H1 (cell line): ENCODE measurements around the gene ZMPSTE24. TPM values are rescaled to one million over a fixed set of nuclear protein-coding genes. Genes with fewer than 3 reads are reported as not detected.

ENCODE experiments used
- CTCF ChIA-PET: fragments of 300-600 bp; sonication (Branson Sonifier 250); formaldehyde crosslinking; loops from one replicate; lab custom pipeline; 2021; ENCODE audit not compliant: partially characterized antibody; lab: Charles Lee
- POLR2A ChIA-PET: fragments of 300-600 bp; sonication (Branson Sonifier 250); formaldehyde crosslinking; loops from one replicate; lab custom pipeline; 2021; ENCODE audit warnings: inconsistent platforms; ENCODE audit not compliant: partially characterized antibody; lab: Charles Lee
- DNase-seq, 2 experiments: peaks; one replicate each; pipeline versions ENCODE4 v3.0.0 to v3.0.0-alpha.2; 2010 to 2022; ENCODE audit warnings: low spot score in 2 of 2, low read depth in 1 of 2, mixed read lengths in 1 of 2
- FAIRE-seq: peaks from 2 replicates; lab custom pipeline; 2011; peaks lifted over from hg19 to GRCh38; lab: Jason Lieb, UNC
- H2AFZ ChIP-seq: 2 replicates; pipeline ENCODE4 v1.8.1; 2012; ENCODE audit warnings: low read length, inconsistent platforms
- H2AK5ac ChIP-seq: 2 replicates; pipeline ENCODE4 v1.6.1; 2013; ENCODE audit warnings: low read depth, low read length
- H2BK120ac ChIP-seq: replicated peaks from 2 replicates; pipeline ENCODE3; 2013; ENCODE audit warnings: low read depth, low read length, inconsistent platforms
- H2BK12ac ChIP-seq: 2 replicates; pipeline ENCODE4 v1.6.1; 2013; ENCODE audit warnings: low read depth, low read length
- H2BK15ac ChIP-seq: 2 replicates; pipeline ENCODE4 v1.6.1; 2013; ENCODE audit warnings: low read length
- H2BK20ac ChIP-seq: 2 replicates; pipeline ENCODE4 v1.6.1; 2013; ENCODE audit warnings: low read length
- H2BK5ac ChIP-seq: 2 replicates; pipeline ENCODE4 v1.6.1; 2013; ENCODE audit warnings: low read depth, low read length
- H3K14ac ChIP-seq: 2 replicates; pipeline ENCODE4 v1.6.1; 2013; ENCODE audit warnings: inconsistent platforms; ENCODE audit not compliant: insufficient read length
- H3K18ac ChIP-seq: 2 replicates; pipeline ENCODE4 v1.6.1; 2013; ENCODE audit warnings: low read length; ENCODE audit errors: extremely low read depth
- H3K23ac ChIP-seq: 2 replicates; pipeline ENCODE4 v1.6.1; 2013; ENCODE audit warnings: inconsistent platforms; ENCODE audit not compliant: insufficient read length
- H3K23me2 ChIP-seq: 2 replicates; pipeline ENCODE4 v1.6.1; 2013; ENCODE audit warnings: low read depth, low read length
- H3K27ac ChIP-seq: 2 replicates; pipeline ENCODE4 v1.6.1; 2011; ENCODE audit warnings: low read depth, low read length, inconsistent platforms
- H3K27me3 ChIP-seq, 4 experiments: replicated peaks in 1 of 4; 1 replicate in 1 of 4; 2 replicates in 3 of 4; pipeline versions ENCODE4 v1.6.1 to v1.8.1; 2011 to 2013; ENCODE audit warnings: low read length in 3 of 4, mild to moderate bottlenecking in 3 of 4, inconsistent platforms in 2 of 4, mixed read lengths in 2 of 4, moderate library complexity in 1 of 4; ENCODE audit not compliant: control insufficient read depth in 3 of 4, insufficient read depth in 3 of 4; ENCODE audit errors: extremely low read depth in 1 of 4
- H3K36me3 ChIP-seq, 4 experiments: 2 replicates each; pipeline versions ENCODE4 v1.6.1 to v1.8.1; 2011 to 2013; ENCODE audit warnings: mild to moderate bottlenecking in 4 of 4, low read length in 3 of 4, moderate library complexity in 2 of 4, control low read depth in 1 of 4, inconsistent platforms in 1 of 4; ENCODE audit not compliant: insufficient read depth in 4 of 4, control insufficient read depth in 2 of 4
- H3K4ac ChIP-seq: replicated peaks from 2 replicates; pipeline ENCODE3; 2013; ENCODE audit warnings: low read length, low read depth, mixed read lengths, inconsistent platforms; ENCODE audit not compliant: insufficient read length
- H3K4me1 ChIP-seq, 4 experiments: replicated peaks in 1 of 4; 1 replicate in 1 of 4; 2 replicates in 3 of 4; pipeline versions ENCODE4 v1.6.1 to v1.8.1; 2011 to 2013; ENCODE audit warnings: low read length in 3 of 4, inconsistent platforms in 2 of 4, mixed read lengths in 1 of 4; ENCODE audit not compliant: insufficient read depth in 4 of 4, control insufficient read depth in 3 of 4
- H3K4me2 ChIP-seq, 2 experiments: 2 replicates each; pipeline versions ENCODE4 v1.6.1 to v1.8.1; 2011 to 2013; ENCODE audit warnings: low read depth in 2 of 2, low read length in 2 of 2, control low read depth in 1 of 2, inconsistent platforms in 1 of 2, mild to moderate bottlenecking in 1 of 2; ENCODE audit not compliant: insufficient read depth in 1 of 2
- H3K4me3 ChIP-seq, 4 experiments: fragments of 200-600, 300-600 bp in 1 of 4; sonication (generic), shearing (Covaris generic), sonication (Bioruptor Twin) in 1 of 4; 2 replicates each; pipeline versions ENCODE4 v1.5.1 to v1.8.1; 2011 to 2016; ENCODE audit warnings: low read length in 4 of 4, low read depth in 3 of 4, control low read depth in 2 of 4, inconsistent platforms in 2 of 4, mild to moderate bottlenecking in 2 of 4, mixed read lengths in 1 of 4, moderate library complexity in 1 of 4; ENCODE audit not compliant: insufficient read depth in 2 of 4; ENCODE audit errors: extremely low read depth in 1 of 4
- H3K56ac ChIP-seq: replicated peaks from 2 replicates; pipeline ENCODE3; 2013; ENCODE audit warnings: low read depth, mild to moderate bottlenecking, mixed read lengths, low read length, inconsistent platforms; ENCODE audit not compliant: insufficient read length
- H3K79me1 ChIP-seq: 2 replicates; pipeline ENCODE4 v1.6.1; 2013; ENCODE audit warnings: low read depth, low read length, control low read depth
- H3K79me2 ChIP-seq, 2 experiments: 2 replicates each; pipeline versions ENCODE4 v1.6.1 to v1.8.1; 2012 to 2013; ENCODE audit warnings: low read length in 2 of 2, mild to moderate bottlenecking in 2 of 2, inconsistent platforms in 1 of 2; ENCODE audit not compliant: insufficient read depth in 2 of 2, control insufficient read depth in 1 of 2
- H3K9ac ChIP-seq, 4 experiments: replicated peaks in 1 of 4; 1 replicate in 1 of 4; 2 replicates in 3 of 4; pipeline versions ENCODE4 v1.6.1 to v1.8.1; 2011 to 2013; ENCODE audit warnings: low read depth in 3 of 4, low read length in 3 of 4, control low read depth in 2 of 4, mild to moderate bottlenecking in 2 of 4, moderate library complexity in 2 of 4, inconsistent platforms in 1 of 4; ENCODE audit errors: extremely low read depth in 1 of 4
- H3K9me3 ChIP-seq, 2 experiments: 2 replicates each; pipeline versions ENCODE4 v1.6.1 to v1.8.1; 2012 to 2013; ENCODE audit warnings: mild to moderate bottlenecking in 2 of 2, moderate library complexity in 2 of 2, control low read depth in 1 of 2, inconsistent platforms in 1 of 2, low read depth in 1 of 2, low read length in 1 of 2, mixed read lengths in 1 of 2; ENCODE audit not compliant: insufficient read depth in 2 of 2
- H4K20me1 ChIP-seq, 2 experiments: replicated peaks in 1 of 2; 2 replicates each; pipeline versions ENCODE3 to v1.8.1; 2011 to 2013; ENCODE audit warnings: inconsistent platforms in 2 of 2, low read length in 2 of 2, mild to moderate bottlenecking in 1 of 2; ENCODE audit not compliant: insufficient read depth in 2 of 2, control insufficient read depth in 1 of 2
- H4K5ac ChIP-seq: 2 replicates; pipeline ENCODE4 v1.6.1; 2013; ENCODE audit warnings: low read length, low read depth, mixed read lengths, inconsistent platforms; ENCODE audit not compliant: insufficient read length
- H4K8ac ChIP-seq: 2 replicates; pipeline ENCODE4 v1.8.0; 2013; ENCODE audit warnings: mild to moderate bottlenecking, moderate library complexity, low read length, inconsistent platforms; ENCODE audit not compliant: insufficient read depth; ENCODE audit errors: extremely low read depth
- H4K91ac ChIP-seq: replicated peaks from 2 replicates; pipeline ENCODE3; 2013; ENCODE audit warnings: low read length, mixed read lengths, inconsistent platforms; ENCODE audit not compliant: insufficient read length
- BCL11A ChIP-seq, 2 experiments: IDR thresholded peaks; one replicate each; pipeline ENCODE4 v1.6.1; 2011; ENCODE audit warnings: low read depth in 2 of 2, low read length in 2 of 2, mild to moderate bottlenecking in 2 of 2
- CBX5 ChIP-seq: fragments of 300-800, 300-1000 bp; sonication (generic); IDR thresholded peaks from 2 replicates; pipeline ENCODE4 v1.7.1; 2016; ENCODE audit warnings: antibody characterized with exemption, low read length, low read depth
- FOSL1 ChIP-seq: IDR thresholded peaks from 2 replicates; pipeline ENCODE4 v1.6.1; 2011; ENCODE audit warnings: mild to moderate bottlenecking, low read depth, low read length, moderate library complexity; ENCODE audit not compliant: insufficient read depth
- polyA plus RNA-seq, 7 experiments: library from polyadenylated mRNA; depleted of rRNA in 3 of 7; stranded (reverse) in 5 of 7; unstranded in 2 of 7; fragments of >200 nt in 5 of 7; fragments of 200-250 nt in 2 of 7; gene quantifications; 1 replicate in 5 of 7; 2 replicates in 1 of 7; 4 replicates in 1 of 7; pipeline versions ENCODE4 v1.2.1 to v1.2.3, GENCODE V29; 2011 to 2013; ENCODE audit warnings: missing spikeins in 2 of 7, mixed read lengths in 2 of 7
- total RNA-seq: library from RNA; stranded (reverse); fragmentation: NEBNext Ultra II Directional; extraction: Animal tissue kit (Norgen Biotek cat#: 25700); gene quantifications from 2 replicates; pipeline ENCODE4 v1.2.1, GENCODE V29; 2021
- TF ChIP-seq, protein P1 (sequence below): IDR thresholded peaks from 2 replicates; pipeline ENCODE4 v1.6.1; 2011; ENCODE audit warnings: low read depth, mild to moderate bottlenecking, low read length; ENCODE audit not compliant: insufficient read depth

The ZMPSTE24 gene
- total and polyA plus RNA-seq, 2 of the 8 experiments (the other 6 are each of a cell fraction or from before 2014, with no cell fraction given) = 12.7 to 42.9 TPM

GRCh38 chr1:40255231-40255630, 2.8 kb upstream of the ZMPSTE24 start:
- Histone ChIP-seq H3K23me2 (no peaks in the 10 kb centered on the region), H3K9me3 (no peaks in the 10 kb centered on the region), H3K4me1 (no peaks in the 10 kb centered on the region; a peak in 1 of 7 replicates), H3K56ac (no peak overlapping the region), H3K36me3 (peaks cover under 1 to 7% (median 3%) of the 10 kb centered on the region in 4 experiments; a peak in 5 of 8 replicates), H3K14ac (no peak overlapping the region), H3K23ac (no peak overlapping the region), H3K79me2 (peaks cover 0 to 21% of the 10 kb centered on the region in 2 experiments; a peak in 2 of 4 replicates), H3K18ac (no peak overlapping the region), H2BK12ac (no peak overlapping the region), H2AK5ac (no peak overlapping the region), H2BK20ac (no peak overlapping the region), H2BK15ac (no peak overlapping the region), H3K79me1 (no peaks in the 10 kb centered on the region), H3K4me2 (no peak overlapping the region), H4K8ac (no peak overlapping the region), H4K91ac (no peak overlapping the region), H2BK5ac (no peak overlapping the region), H3K4ac (no peak overlapping the region), H2BK120ac (no peak overlapping the region), H3K27ac (no peak overlapping the region), H2AFZ (no peak overlapping the region), H4K5ac (no peak overlapping the region), H4K20me1 (peaks cover 0 to 1% of the 10 kb centered on the region in 2 experiments), H3K4me3 (no peak overlapping the region), H3K27me3 (no peaks in the 10 kb centered on the region), H3K9ac (no peak overlapping the region)
- ChIA-PET POLR2A (interaction anchor here (0.6 to 1.3 kb wide), 2 partner anchors 12 to 54 kb away, joined by 3 read pairs; no protein-coding TSS in a partner anchor), CTCF (interaction anchor here (1.1 to 3.1 kb wide), 4 partner anchors 13 to 102 kb away, joined by 3 to 13 read pairs (median 4); no protein-coding TSS in a partner anchor)
- no peak for DNase-seq
- no peak for FAIRE-seq
- no peak for TF ChIP-seq BCL11A (IDR thresholded peaks at IDR 0.05; ENCODE audit: low read depth in 2 of 2, low read length in 2 of 2)
- no peak for TF ChIP-seq CBX5
- TF ChIP-seq, protein P1, sequence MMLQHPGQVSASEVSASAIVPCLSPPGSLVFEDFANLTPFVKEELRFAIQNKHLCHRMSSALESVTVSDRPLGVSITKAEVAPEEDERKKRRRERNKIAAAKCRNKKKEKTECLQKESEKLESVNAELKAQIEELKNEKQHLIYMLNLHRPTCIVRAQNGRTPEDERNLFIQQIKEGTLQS = no peak
- no peak for TF ChIP-seq FOSL1
